Activated CD8-positive, alpha-beta memory T cell treated with anti-CD3 and anti-CD28 coated beads for 4 hours (primary cell): ENCODE data around the gene PDX1.

Experiments used
- DNase-seq, 2 donors: peaks; one replicate each; pipeline ENCODE4 v3.0.0-alpha.2; 2020; ENCODE audit warnings: low read depth in 2 of 2

PDX1 gene

DNA sequence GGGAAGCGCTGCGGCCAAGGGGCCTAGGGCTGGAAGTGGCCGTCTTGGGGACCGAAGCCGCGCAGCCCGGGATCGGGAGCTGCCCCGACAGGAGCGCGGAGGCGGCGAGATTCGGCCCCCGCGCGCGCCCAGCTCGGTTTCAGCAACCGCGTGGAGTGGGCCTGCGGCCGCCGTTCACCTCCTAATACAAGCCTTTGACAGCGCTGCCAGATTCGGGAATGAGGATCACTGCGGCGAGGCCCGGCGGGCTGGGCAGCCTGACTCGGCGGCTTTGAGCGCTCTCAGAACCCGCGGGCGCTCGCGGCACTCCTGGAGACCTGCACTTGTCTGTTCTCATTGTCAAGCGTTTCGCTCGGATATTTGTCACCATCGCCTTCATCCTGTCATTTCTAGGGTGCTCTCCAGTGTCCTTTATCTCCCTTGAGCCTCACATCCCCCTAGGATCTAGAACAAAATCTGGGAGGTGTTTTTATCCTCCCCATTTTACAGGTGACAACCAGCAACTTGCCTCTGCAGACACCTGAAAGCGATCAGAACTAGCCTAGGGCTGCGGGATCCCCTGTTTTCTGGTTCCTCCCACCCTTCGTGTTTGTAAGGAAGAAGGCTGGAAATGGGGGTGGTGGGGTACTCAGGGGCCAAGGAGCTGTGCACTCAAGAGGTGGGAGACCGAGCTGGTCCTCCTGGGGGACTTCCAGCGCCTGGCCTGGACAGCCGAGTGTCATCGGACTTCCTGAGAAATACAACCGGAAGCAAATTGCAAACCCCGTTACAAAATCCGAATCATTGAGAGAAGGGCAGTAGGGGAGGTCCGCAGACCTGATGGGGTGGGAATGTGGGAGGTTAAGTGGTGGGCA is 50.8 kb downstream of the PDX1 start:
- no peak for DNase-seq

DNA sequence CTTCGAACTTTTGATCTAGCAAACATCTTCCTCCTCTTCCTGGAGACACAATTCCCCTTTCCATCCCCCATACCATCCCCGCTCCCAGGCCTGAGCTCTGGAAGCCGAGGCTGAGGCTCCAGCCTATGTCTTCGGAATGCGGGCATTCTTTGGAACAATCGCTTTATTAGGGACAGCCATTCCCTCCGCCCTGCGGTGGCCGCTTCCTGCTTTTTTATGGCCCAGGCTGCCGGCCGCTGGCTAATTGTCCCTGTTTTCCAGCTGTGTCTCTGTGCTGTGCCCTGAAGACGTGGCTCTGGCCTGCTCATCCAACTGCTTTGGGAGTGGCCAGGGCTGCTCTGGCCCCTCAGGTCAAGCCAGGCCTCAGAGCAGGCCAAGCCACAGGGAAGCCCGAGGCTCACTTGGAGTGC is 51.4 kb downstream of the PDX1 start:
- DNase-seq, result no peak

DNA sequence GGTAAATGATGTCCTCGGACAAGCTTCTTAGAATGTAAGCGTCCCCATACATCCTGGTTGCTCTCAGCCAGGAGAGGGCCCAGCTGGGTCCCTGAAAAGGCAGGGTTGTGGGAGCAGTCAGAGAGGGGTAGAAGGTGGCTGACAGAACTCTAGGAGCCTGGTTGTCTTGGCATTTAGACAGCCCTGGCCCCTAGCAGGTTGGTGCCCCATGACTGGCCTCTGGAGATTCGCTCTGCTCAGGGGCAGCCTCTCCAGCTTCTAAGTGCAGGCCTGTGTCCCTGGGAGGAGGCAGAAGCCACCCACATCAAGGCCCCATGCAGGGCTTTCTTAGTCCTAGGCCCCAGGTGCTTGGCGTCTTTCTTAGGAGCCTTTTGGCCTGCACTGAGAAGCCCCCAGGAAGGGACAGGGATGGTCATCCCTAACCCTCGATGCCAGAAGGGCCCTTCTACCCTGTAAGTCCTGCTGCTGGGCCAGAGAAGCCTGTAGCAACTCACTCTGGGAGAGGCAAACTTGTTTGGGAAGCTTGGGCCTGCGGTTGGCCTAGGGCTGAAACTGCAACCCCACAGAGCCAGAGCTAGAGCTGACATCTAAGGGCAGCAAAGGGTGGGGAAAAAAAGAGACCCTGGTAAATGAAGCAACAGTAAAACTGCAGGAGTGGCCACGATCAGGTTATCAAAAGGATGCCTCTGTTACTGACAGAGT is 52.1 kb downstream of the PDX1 start:
- DNase-seq, result no peak

DNA sequence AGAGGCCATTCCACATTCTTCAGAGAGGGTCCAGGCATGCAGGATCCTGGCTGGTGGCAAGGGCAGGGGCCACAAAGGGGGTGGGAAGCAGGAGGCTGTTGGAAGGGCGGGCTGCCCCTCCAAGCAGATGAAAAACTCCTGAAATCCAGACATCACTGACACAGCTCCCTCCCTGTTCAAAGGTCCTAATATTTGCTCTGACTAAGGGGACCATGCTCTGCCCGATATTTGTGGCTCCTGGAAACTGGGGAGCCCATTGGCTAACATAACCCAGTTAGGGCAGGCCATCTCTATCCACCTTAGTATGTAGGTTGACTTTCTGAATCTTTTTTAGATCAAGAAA is 52.6 kb downstream of the PDX1 start:
- DNase-seq, result no peak

DNA sequence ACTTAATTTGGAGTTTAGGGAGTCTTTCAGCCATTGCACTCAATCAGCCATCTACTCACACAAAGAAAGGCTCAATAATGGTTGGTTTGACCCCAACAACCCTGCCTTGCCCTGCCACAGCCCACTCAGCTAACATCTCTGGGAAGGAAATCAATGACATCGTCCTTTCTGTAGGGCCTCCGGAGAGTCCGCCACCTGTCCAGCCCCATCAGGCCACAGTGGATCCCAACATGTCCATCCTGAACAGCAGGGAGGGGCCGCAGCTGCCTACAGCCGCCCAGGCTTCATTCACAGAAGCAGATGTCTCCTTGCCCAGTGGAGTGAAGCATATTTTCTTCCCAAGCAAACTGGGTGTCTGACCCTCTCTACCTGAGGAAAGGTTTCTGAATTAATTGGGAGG is 53.5 kb downstream of the PDX1 start:
- DNase-seq, result no peak

DNA sequence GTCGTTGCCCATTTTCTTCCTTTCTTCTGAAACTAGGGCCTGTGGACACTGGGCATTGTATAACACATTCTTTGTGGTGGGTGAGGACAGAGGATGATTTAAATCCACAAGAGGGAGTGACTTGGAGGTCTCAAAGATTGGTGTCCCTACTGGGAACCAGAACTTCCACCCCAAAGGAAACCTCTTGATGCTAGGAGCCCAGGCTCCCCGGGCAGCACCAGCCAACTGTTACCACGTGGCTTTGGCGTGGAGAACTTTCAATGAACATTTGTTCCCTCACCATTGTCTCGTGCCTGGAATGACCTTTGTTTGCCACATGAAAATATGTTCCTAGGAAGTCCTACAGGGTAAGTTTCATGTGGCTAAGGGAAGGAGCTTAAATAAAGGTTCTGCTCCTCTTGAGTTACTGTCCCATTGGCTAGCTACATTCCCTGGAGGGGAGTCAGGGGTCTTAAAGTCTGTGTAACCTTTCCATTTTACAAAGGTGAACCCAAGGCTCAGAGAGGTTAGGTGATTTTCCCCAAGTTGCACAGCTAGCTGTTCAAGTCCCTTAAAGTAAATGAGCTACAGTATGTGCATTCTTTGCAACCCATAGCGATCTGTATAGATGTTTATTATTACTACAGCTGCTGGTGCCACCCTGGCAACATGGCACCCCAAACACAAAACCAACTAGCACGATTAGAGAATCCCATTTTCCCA is 54.3 kb downstream of the PDX1 start:
- DNase-seq, result no peak
